NCI-H1092 (cell line): ENCODE measurements around the gene ZDHHC11.
"Not testable (repeated sequence)": the region's sequence is repeated elsewhere in the genome, so short reads cannot be mapped to it uniquely, and the experiment has no call there.

ENCODE experiments used
- DNase-seq: peaks from one replicate; lab custom pipeline; 2025; lab: John Stamatoyannopoulos, UW

Gene ZDHHC11

DNA sequence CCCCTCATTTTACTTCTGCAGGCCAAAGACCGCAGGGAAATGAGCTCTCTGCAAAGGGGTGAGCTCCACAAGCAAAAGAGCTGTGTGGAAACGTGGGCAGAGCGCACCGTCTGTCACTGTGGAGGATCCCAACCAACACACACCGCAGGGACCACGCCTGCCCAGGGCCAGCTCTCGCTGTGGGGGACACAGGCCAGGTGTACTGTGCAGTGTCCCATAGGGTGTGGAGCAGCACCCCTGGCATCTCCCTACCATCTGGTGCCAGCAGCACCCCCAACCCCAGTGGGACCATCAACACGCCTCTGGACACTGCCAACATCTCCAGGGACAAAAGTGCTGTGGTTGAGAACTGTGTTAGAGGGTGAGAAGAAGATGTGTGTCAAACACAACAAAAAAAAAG lies 27.9 kb upstream of the ZDHHC11 start:
- DNase-seq, result not testable (repeated sequence)

GRCh38 chr5:878125-878524 lies 27.3 kb upstream of the ZDHHC11 start:
- DNase-seq, result no peak

- no peak for DNase-seq
Measured at GRCh38 chr5:876398-877365, 25.9 kb upstream of the ZDHHC11 start.

DNA sequence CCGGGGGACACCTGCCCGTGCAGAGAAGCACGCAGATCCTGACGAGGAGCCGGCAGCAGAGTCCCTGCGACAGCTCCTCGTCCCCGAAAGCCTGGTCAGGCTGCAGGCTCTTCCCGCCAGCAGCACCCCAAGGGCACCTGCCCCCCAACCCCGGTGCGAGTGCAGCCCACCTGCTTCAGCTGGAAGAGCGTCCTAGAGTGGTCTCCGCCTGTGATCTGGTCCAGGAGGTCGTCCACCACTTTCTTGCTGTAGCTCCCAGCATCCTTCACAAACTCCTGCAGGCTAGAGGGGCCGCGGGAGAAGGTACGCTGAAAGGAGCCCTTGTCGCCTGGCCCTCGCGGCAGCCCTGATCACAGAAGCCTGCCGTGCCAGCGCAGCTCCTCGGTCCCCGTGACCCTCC lies 25.1 kb upstream of the ZDHHC11 start:
- no peak for DNase-seq

DNA sequence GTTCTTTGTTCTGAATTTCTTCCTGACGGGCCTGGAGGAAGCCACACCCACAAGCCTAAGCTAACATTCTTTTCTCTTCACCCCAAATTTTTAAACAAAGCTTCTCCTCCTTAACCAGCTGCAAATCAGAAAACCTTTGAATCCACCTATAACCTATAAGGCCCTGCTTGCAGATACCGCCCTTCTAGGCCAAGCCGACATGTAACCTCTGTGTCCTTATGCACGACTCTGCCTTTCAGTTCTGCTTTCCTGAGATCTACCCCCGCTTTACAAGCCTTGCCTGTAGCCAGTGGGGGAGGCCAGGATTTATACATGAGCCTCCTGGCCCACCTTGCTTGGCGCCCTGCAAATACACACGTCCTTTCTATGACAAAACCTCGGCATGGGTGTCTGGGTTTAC lies 22.5 kb upstream of the ZDHHC11 start:
- DNase-seq, result no peak

DNA sequence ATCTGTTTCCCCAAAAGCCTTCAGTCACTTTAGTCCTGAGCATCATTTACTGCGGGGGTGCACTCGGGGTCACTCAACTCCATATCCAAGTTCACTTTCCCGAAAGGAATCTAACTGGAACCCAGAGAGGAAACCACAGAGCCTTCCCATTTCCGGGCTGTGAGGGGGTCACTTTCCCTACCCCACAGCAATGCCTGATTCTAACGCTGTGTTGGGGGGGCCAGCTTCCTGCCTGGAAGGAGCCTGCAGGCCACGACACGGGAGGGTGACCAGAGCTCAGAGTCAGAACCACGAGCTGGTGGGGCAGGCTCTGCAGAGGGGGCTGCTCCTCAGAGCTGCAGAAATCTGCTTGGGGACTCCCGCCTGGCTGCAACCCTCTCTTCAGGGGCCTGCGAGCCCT lies 21.5 kb upstream of the ZDHHC11 start:
- no peak for DNase-seq

DNA sequence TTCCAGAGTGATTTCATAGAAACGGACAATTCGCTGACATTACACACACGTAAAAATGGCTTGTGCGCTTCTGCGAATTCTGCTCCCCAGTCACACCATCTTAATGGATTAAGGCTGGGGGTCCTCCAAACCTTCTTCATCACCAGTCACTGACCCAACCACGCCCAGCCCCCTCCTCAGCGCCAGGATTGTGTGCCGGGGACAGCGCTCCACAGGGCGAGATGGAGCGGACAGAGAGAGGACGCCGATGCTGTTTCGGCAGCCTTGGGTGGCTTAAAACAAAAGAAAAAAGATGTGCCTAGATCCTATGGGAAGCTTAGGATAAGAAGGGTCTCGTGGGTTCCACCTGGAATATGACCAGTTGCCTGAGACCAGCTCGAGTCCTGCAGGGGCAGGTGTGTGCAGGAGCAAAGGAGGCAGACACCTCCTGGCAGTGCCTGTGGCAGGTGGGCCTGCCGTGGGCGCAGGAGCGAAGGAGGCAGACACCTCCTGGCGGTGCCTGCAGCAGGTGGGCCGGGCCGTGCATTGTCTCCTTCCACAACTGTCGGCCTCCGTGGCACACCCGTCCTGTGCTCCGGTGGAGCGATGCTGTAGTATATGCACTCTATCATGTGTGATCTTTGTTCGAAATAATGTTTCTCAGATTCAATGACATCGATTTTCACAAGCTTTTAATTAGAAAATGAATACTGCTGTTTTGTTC lies 21.0 kb upstream of the ZDHHC11 start:
- no peak for DNase-seq

GRCh38 chr5:870956-871355 lies 20.2 kb upstream of the ZDHHC11 start:
- no peak for DNase-seq

DNA sequence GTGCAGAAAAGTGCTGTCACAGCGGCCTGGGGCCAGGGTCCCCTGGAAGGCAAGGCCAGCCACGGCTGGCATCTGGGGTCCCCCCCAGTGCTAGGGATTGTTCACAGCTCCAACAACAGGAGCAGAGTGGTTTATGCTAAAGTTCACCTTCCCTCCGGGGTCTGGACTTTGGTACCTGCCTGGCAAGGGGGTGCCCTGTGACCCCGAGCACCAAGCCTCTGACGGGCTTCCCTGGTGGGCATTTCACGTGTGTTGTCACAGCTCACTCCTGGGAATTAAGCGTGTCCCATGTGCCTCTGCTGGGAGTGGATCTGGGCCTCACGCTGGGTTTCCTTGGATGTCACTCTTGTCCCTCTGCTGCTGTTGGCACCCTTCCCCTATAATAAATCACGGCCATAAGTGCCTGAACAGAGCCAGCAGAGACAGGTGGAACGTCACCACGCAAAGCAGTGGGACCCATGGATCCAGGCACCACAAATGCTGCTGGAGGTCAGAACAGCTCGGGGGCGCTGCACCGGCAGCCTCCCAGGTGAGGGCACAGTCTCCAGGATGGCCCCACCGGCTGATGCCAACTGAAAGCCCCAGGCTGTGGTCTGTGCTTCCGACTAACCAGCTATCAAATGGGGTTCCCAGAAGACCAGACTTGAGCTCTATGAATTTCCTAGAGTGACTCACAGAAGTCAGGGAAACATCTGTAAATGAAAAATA lies 17.8 kb upstream of the ZDHHC11 start:
- no peak for DNase-seq

GRCh38 chr5:867300-867870 lies 16.6 kb upstream of the ZDHHC11 start:
- no peak for DNase-seq

DNA sequence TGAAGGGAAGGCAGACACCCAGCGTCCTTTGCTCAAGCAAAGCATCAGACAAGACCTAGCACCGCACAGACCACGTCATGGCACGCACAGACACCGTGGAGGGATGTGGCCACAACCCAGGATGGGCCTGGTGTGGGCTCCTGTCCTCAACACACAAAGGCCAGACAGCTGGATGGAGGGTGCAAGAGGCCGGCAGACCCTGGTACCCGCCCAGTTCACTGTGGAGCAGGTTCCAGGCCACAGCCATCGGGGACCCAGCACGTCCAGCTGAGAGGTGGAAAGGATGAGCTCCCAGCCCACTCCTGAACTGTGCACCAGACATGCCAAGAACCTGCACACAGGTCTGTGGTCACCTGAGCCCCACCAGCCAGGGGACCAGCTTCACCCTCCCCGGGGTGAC lies 15.0 kb upstream of the ZDHHC11 start:
- no peak for DNase-seq

GRCh38 chr5:865168-865521 lies 14.4 kb upstream of the ZDHHC11 start:
- DNase-seq, result no peak

- no peak for DNase-seq
Measured at GRCh38 chr5:864492-865167, 13.8 kb upstream of the ZDHHC11 start.

DNA sequence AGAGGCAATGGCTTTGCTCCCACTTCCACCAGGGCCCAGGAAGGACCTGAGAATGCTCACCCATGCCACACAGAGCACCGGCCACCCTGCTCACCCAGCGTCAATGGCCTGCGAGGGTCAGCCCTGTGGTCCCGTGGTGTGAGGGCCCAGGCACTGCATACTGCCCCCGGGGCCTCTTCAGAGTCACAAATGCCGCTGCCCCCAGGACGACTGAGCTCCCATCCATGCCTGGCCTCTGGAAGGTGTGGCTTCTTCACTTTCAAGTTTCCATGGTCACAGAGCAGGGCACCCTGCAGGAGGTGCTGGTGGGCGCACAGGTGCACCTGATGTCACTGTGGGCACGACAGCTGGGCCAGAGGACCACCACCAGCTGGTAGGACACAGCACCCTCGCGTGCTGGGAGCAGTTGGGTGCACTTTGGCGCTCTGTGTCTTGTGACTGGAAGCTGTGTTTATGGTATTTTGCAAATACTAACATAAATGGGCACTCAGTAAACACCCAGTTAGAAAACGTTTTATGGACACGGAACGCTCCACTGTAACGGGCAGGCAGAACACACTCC lies 12.5 kb upstream of the ZDHHC11 start:
- no peak for DNase-seq

GRCh38 chr5:862367-863243 lies 11.8 kb upstream of the ZDHHC11 start:
- DNase-seq, result no peak

- no peak for DNase-seq
Measured at GRCh38 chr5:861442-862366, 10.9 kb upstream of the ZDHHC11 start.

DNA sequence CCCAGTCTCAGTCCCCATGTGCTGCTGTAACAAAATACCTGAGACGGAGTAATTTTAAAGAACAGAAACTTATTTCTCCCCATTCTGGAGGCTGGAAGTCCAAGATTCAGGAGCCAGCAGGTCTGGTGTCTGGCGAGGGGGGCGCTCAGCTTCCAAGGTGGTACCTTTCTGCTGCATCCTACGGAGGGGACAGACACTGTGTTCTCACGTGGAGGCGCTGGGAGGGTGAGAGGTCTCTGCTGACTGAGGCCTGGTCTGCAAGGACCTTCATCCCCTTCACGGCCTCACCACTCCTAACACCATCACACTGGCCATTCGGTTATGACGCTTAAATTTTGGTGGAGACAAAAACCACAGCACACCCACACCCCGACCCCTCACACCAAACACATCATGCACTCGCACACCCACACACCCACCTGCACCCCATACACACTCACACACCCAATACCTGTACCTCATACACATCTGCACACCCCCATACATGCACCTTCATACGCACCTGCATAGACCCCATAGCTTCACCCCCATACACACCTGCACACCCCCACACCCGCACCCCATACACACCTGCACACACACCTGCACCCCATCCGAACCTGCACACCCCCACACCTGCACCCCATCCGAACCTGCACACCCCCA lies 9.8 kb upstream of the ZDHHC11 start:
- no peak for DNase-seq

DNA sequence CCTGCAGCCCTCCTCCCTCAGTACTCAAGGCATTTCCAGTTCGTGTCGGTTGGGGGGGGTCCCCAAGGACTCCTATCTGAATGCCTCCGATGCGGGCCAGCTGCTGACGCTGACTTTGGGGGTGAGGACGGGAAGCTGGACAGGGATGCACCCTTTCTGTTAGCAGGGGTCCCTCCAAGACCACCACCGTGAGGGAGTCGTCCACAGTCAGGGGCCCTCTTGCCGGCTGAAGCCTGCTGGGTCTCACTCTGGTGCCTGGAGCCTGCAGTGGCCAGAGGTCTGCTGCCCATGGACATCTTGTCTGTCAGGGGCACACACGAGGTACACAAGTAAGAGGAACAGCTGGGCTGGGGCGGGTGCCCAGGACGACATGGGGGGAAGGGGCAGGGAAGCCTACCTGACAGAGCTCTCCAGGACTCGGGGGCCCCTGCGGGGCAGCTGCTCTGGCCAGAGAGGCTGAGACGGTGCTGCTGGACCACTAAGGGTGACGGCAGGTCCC lies 9.1 kb upstream of the ZDHHC11 start:
- DNase-seq, result no peak

- no peak for DNase-seq
Measured at GRCh38 chr5:859391-859790, 8.6 kb upstream of the ZDHHC11 start.
